ENCODE results near the gene OGG1.
A peak's percentile ranks its signal among the peaks of the same experiment; 100 is the strongest.

OGG1 gene

GRCh38 chr3:9749645-9750555 lies at the start of gene OGG1:
Gene OGG1 (plus strand): TSS chr3:9749952. CDS start chr3:9750287, 335 bp downstream.
- TF ChIP-seq, protein P1, sequence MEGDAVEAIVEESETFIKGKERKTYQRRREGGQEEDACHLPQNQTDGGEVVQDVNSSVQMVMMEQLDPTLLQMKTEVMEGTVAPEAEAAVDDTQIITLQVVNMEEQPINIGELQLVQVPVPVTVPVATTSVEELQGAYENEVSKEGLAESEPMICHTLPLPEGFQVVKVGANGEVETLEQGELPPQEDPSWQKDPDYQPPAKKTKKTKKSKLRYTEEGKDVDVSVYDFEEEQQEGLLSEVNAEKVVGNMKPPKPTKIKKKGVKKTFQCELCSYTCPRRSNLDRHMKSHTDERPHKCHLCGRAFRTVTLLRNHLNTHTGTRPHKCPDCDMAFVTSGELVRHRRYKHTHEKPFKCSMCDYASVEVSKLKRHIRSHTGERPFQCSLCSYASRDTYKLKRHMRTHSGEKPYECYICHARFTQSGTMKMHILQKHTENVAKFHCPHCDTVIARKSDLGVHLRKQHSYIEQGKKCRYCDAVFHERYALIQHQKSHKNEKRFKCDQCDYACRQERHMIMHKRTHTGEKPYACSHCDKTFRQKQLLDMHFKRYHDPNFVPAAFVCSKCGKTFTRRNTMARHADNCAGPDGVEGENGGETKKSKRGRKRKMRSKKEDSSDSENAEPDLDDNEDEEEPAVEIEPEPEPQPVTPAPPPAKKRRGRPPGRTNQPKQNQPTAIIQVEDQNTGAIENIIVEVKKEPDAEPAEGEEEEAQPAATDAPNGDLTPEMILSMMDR (conservative IDR thresholded peaks at IDR 0.05; ENCODE audit: low read length): no peak
- DNase-seq (ENCODE audit: low read depth): peak; percentile 98

DNA sequence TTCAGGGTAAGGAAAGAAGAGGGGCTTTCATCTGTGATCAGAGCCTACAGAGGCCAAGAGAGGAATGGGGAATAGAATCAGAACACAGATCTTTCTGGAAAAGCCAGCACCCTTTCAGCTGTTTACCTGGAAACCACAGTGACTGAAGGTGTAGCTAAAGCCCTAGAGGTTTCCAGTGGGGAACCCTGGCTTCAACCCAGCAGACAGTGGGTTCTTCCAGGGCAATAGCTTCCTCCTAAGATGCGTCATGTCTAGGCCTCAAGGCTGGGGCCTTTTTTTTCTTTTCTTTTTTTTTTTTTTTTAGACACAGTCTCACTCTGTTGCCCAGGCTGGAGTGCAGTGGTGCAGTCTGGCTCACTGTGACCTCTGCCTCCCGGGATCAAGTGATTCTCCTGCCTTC lies 49.2 kb upstream of the OGG1 start:
- TF ChIP-seq, protein P1 (conservative IDR thresholded peaks at IDR 0.05; ENCODE audit: low read length): no peak
- H3K4me3 ChIP-seq (ENCODE audit: low read length): no peak overlapping the region
- DNase-seq (ENCODE audit: low read depth): no peak

More at GRCh38 chr3:9749645-9750555, at the start of gene OGG1:
- peak within 1 kb of the TSS; percentile 93 for H3K4me3 ChIP-seq (ENCODE audit: low read length)

DNA sequence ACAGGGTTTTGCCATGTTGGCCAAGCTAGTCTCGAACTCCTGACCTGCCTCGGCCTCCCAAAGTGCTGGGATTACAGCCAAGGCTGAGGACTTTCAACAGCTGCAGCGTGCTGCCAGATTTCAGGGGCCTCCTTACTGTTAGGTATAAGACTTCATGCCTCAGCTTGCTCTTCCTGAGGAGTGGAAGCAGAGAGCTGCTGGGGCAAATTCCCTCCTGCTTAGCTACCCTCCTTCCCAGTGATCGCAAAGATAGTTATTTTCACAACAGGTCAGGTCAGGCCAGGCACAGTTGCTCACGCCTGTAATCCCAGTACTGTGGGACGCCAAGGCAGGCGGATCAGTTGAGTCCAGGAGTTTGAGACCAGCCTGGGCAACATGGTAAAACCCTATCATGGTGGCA lies 48.7 kb upstream of the OGG1 start:
- H3K4me3 ChIP-seq (ENCODE audit: low read length): no peak overlapping the region
- DNase-seq (ENCODE audit: low read depth): no peak
- TF ChIP-seq, protein P1 (conservative IDR thresholded peaks at IDR 0.05; ENCODE audit: low read length): no peak

DNA sequence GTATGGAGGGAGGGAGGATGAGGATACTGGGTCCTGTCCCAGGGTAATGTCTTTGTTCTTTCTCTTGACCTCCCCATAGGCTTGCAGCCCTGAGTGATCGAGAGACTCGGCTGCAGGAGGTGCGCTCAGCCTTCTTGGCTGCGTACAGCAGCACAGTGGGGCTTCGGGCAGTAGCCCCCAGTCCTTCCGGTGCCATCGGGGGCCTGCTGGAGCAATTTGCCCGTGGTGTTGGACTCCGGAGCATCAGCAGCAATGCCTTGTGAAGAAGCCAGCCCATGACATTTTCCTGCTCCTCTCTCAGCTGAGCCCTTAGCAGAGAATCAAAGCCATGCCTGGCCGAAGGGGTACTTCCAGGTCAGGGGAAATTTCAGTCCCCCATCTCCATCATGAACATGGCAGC lies 48.0 kb upstream of the OGG1 start:
- TF ChIP-seq, protein P1 (conservative IDR thresholded peaks at IDR 0.05; ENCODE audit: low read length): no peak
- no peak overlapping the region for H3K4me3 ChIP-seq (ENCODE audit: low read length)
- DNase-seq (ENCODE audit: low read depth): no peak

GRCh38 chr3:9703240-9703639 lies 46.5 kb upstream of the OGG1 start:
- no peak for DNase-seq (ENCODE audit: low read depth)
- H3K4me3 ChIP-seq (ENCODE audit: low read length): no peak overlapping the region

DNA sequence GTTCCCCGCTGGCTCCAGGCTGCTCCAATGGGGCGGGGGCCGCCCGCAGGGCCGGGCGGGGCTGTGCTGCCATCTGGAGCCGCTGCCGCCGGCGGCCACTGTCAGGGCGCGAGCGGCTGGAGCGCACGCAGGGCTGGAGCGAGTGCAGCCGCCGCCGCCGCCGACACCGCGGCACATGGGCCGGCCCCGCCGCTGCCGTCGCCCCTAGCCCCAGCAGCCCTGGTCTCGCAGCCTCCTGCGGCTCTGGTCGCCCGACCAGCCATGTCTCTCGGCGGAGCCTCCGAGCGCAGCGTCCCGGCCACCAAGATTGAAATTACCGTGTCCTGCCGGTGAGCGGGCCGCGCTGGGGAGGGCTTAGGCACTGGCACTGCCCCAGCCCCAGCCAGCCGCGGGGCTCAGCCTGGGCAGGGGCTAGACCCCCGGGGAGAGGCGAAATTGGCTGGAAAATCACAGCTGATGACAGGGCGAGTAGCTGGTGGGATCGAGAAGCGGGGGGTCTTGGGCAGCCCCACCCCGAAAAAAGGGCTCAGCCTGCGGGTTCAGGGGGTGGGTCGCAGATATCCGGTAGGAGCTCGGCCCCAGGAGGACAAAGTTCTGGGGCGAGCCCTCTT lies 45.9 kb upstream of the OGG1 start, which contains the start of gene CPNE9:
CPNE9 (plus strand) TSS at position 98 of the 611 bp plus-strand sequence; CDS start at position 262, 164 bp downstream.
- peak within 1 kb of the TSS; percentile 24 for H3K4me3 ChIP-seq (ENCODE audit: low read length)
- DNase-seq (ENCODE audit: low read depth): no peak

More at GRCh38 chr3:9703240-9703639, 46.5 kb upstream of the OGG1 start:
- TF ChIP-seq, protein P1 (conservative IDR thresholded peaks at IDR 0.05; ENCODE audit: low read length): no peak

More for the DNA sequence above, 45.9 kb upstream of the OGG1 start, which contains the start of gene CPNE9:
- TF ChIP-seq, protein P1 (conservative IDR thresholded peaks at IDR 0.05; ENCODE audit: low read length): no peak
